HTR-8/SVneo (cell line): Measurements from ENCODE around the gene TFF2.
A peak's percentile ranks its signal among the peaks of the same experiment; 100 is the strongest.

Experiments used
- DNase-seq: peaks from one replicate; pipeline ENCODE4 v3.0.0; 2011; ENCODE audit warnings: low spot score, mixed read lengths; ENCODE audit not compliant: insufficient read length
- FAIRE-seq: peaks from 2 replicates; lab custom pipeline; 2011; peaks lifted over from hg19 to GRCh38; lab: Jason Lieb, UNC

The TFF2 gene

GRCh38 chr21:42309753-42310213, 41.0 kb downstream of the TFF2 start:
- no peak for FAIRE-seq
- DNase-seq, result peak; percentile 56

DNA sequence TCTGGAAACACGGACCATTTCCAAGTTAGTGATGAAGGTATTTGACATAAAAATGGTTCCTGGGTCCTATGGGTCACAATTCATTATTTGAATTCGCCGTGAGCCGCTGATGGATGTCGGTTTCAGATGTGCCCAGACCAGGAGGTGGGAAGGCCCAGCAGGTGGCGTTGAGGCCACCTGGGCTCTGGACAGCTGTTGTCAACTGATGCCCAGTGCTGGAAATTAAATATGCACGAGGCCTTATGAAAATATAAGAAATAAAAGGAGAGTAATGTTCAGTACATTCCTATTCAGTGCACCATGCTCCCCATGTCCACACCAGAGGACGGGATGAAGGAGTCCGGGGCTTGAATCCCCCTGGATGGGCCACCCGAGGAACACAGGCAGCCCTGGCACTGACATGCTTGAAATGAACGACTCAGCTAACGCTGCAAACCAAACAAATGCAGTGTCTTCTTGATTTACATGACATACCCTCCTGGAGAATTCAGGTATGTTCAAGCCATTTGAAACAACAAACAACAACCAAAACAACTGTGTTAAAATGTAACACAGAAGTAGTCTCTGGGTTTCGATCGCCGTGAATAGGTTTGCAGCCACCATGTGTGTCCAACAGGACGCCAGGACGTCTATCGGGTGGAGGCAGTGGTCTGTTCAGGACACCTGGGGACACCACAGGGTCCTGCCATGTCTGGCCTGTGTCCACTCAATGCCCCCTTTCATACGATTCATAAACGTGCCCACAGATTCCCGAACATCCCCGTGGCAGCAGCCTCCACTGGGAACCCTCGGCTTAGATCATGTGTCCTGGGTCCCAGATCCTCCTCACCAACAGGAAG, 41.7 kb downstream of the TFF2 start:
- DNase-seq (no peak), FAIRE-seq (no peak)

GRCh38 chr21:42308161-42308913, 42.5 kb downstream of the TFF2 start:
- no peak for DNase-seq

GRCh38 chr21:42307106-42307505, 43.7 kb downstream of the TFF2 start:
- no peak for DNase-seq
- FAIRE-seq, result no peak

More at GRCh38 chr21:42308161-42308913, 42.5 kb downstream of the TFF2 start:
- no peak for FAIRE-seq

DNA sequence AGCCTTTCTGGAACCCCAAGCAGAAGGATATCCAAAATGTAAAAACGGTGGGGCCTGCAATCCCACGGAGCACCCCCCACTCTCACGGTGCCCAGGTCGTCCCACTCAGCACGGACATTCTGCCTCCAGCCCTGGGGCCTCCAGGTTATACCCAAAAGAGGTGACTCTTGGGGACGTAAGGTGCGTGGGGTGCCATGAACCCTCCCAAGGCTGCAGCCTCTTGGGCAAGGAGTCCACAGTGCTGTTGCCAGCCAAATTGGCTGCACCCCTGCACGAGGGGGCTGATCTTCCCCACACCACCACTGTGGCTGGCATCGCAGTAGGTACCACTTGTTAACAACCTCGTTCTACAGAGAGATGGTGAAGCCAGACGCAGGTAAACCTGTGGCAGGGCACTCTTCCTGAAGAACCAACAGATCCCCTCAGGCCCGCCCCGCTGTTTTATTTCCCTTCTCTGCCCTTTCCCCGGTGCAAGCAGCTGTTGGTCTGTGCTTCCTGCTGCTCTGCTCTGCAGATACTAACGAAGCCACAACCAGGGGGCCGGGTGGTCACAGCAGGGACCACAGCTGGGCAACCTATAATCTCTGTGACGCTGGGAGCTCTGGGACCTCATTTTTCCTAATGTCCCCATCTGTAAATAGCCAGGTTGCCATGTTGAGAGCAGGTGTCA, 44.3 kb downstream of the TFF2 start:
- DNase-seq (no peak), FAIRE-seq (no peak)

DNA sequence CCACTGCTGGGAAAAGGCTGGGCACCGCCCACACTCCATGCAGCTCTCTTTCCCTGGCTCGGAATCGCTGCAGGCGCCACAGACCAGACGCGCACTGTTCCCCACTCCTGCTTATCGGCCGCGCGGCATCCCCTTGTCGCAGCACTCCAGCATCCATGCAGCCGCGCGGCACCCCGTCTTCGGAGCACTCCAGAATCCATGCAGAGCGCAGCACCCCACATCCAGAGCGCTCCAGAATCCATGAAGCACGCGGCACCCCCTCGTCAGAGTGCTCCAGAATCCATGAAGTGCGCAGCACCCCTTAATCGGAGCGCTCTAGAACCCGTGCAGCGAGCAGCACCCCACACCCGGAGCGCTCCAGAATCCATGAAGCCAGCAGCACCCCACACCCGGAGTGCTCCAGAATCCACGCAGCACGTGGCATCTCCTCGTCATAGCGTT, 45.1 kb downstream of the TFF2 start:
- DNase-seq (no peak), FAIRE-seq (no peak)

- FAIRE-seq, result no peak
- no peak for DNase-seq
These were observed 46.0 kb downstream of the TFF2 start for GRCh38 chr21:42304556-42305454.

DNA sequence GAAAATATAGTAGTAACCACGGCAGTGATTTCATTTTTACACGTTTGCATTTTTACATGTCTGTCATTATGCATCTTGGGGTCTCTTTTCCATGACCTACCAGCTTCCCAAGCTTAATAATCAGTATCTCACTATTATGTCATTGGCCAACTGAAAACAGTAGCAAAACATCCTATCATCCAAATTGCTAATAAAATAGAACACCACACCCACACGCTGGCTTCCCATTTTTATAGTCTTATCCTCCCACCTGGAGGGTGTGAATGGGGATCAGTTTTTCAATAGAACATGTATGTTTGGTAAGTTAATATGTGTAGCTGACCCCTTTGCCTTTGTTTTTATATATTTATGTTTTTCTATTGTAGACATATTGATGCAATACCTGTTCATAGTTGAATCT, 47.4 kb downstream of the TFF2 start:
- no peak for FAIRE-seq
- DNase-seq, result no peak

DNA sequence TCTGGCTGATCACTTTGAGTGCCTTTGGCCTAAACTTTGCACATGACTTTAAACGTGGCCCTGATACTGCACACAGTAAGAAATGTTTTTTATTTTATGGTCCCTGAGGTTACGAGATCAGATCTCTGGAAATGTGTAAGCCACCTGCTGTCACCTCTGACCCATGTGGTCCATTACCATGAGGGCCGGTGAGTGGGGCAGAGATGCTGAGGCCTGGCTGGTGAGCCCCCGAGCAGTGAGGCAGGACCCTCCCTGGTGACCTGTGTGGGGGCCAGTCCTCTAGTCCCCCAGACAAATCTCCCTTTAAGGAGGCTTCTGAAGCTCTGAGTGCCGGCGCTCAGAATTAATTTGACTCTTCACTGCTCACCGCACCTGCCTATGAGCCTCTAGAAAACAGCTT, 48.0 kb downstream of the TFF2 start:
- FAIRE-seq, result no peak
- no peak for DNase-seq

- FAIRE-seq (no peak), DNase-seq (no peak)
These were observed 48.6 kb downstream of the TFF2 start for GRCh38 chr21:42302076-42302650.

- DNase-seq (no peak), FAIRE-seq (no peak)
These were observed 49.3 kb downstream of the TFF2 start for GRCh38 chr21:42301371-42302075.

DNA sequence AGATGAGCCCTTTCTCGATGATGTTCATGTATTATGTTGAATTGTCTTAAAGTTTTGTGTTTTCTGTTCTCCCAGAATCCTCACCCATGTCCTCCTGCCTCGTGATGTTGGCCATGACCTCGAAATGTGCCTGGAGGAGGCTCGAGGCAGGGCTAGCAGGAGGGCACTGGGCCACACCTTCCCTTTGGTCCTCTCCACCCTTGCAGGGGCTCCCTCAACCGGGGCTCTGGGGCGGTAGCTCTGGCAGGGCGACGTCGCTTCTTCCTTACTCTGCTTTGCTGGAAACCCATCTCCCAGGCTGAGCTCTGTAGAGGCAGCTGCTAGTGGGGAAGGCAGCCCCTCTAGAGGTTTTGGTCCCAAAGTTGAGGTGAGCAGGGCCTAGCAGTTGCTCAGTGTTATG, 49.8 kb downstream of the TFF2 start:
- FAIRE-seq, result no peak
- DNase-seq, result no peak

DNA sequence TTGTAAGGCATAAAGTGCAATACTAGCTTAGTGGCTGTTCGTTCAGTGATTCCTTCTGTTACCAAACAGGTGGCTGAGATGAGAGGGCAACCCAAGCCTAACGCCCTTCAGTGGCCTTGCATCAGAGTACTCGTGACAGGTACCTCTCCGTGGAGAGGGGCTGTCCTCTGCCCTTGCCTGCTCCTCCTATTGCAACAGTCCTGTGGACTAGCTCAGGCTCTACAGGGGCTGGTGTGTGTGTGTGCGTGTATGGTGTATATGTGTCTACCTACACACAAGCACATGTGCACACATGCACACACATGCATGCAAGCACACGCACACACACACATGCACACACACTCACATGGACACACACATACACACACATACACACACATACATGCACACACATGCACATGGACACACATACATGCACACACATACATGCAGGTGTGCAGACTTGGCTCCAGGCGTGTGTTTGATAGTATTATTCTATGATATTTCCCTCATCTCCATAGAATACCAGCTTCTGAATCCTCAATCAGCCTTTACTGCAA, 50.7 kb downstream of the TFF2 start:
- FAIRE-seq (peak; percentile 40), DNase-seq (no peak)

GRCh38 chr21:42299324-42300044, 51.3 kb downstream of the TFF2 start:
- FAIRE-seq (no peak), DNase-seq (no peak)

GRCh38 chr21:42298657-42299056, 52.1 kb downstream of the TFF2 start:
- no peak for FAIRE-seq
- DNase-seq, result no peak

- DNase-seq (no peak), FAIRE-seq (no peak)
These were observed 52.6 kb downstream of the TFF2 start for GRCh38 chr21:42298237-42298636.

DNA sequence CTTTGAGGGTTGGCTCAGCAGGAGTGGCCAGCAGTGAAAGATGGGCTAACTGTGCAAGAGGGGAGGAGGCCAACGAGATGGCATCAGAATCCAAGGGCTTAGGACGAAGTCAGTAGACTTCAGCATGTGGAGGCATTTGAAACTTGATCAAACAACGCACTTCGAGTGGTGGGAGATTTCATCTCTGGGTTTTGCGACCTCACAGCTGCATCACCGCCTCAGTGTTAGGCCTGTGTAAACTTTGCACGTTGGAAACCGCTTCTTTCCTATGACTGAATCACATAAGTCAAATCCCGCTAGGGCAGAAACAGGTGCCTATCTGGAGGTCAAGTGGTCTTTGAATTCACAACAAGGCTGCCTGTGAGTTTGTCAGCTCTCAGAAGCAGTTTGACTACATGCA, 53.4 kb downstream of the TFF2 start:
- DNase-seq, result no peak
- no peak for FAIRE-seq

- DNase-seq, result no peak
- no peak for FAIRE-seq
These were observed 54.3 kb downstream of the TFF2 start for GRCh38 chr21:42296501-42296900.
